T-cell (primary cell): Measurements from ENCODE around the gene AKR1C2. TPM values are rescaled to one million over a fixed set of nuclear protein-coding genes. Genes with fewer than 3 reads are reported as not detected.
"Not testable (repeated sequence)": the region's sequence is repeated elsewhere in the genome, so short reads cannot be mapped to it uniquely, and the experiment has no call there.

ENCODE experiments used
- ATAC-seq, 4 experiments: fragments of 200-7000 bp in 3 of 4; fragments of 150-1000 bp in 1 of 4; cut with Tn5 transposase; replicated peaks in 1 of 4; 1 replicate in 3 of 4; 2 replicates in 1 of 4; pipeline ENCODE4 v1.10.0; 2021; ENCODE audit warnings: moderate library complexity in 3 of 4, mild to moderate bottlenecking in 2 of 4, moderate number of reproducible peaks in 1 of 4
- CTCF ChIA-PET, 2 donors: fragments of 300-600 bp; sonication (Branson Sonifier 250); formaldehyde crosslinking; loops; one replicate each; lab custom pipeline; 2022; ENCODE audit warnings: antibody characterized with exemption in 2 of 2; lab: Charles Lee
- POLR2A ChIA-PET, 2 donors: fragments of 300-600 bp; sonication (Branson Sonifier 250); formaldehyde crosslinking; loops; one replicate each; lab custom pipeline; 2022; ENCODE audit warnings: antibody characterized with exemption in 2 of 2; lab: Charles Lee
- DNase-seq, 35 experiments: peaks; one replicate each; pipeline versions ENCODE4 v3.0.0 to v3.0.0-alpha.2; 2013 to 2023
- H3K27ac ChIP-seq: one replicate; pipeline ENCODE4 v1.5.1; 2013; ENCODE audit warnings: low read length
- H3K27me3 ChIP-seq, 2 experiments: replicated peaks in 1 of 2; 1 replicate in 1 of 2; 2 replicates in 1 of 2; pipeline versions ENCODE4 v1.6.1 to v1.7.0; 2013; ENCODE audit warnings: low read length in 1 of 2, mixed read lengths in 1 of 2; ENCODE audit not compliant: control insufficient read depth in 2 of 2, insufficient read depth in 2 of 2; ENCODE audit errors: extremely low read depth in 1 of 2
- H3K36me3 ChIP-seq, 2 donors: 1 replicate in 1 of 2; 2 replicates in 1 of 2; pipeline versions ENCODE4 v1.6.1 to v1.7.0; 2013; ENCODE audit warnings: low read length in 1 of 2; ENCODE audit not compliant: control insufficient read depth in 2 of 2, insufficient read depth in 1 of 2; ENCODE audit errors: extremely low read depth in 1 of 2
- H3K4me1 ChIP-seq, 2 experiments: 1 replicate in 1 of 2; 2 replicates in 1 of 2; pipeline versions ENCODE4 v1.6.1 to v1.7.0; 2013; ENCODE audit warnings: low read length in 2 of 2, mixed read lengths in 1 of 2; ENCODE audit not compliant: insufficient read depth in 2 of 2, control insufficient read depth in 1 of 2; ENCODE audit errors: extremely low read depth in 1 of 2
- H3K4me3 ChIP-seq, 2 donors: 1 replicate in 1 of 2; 2 replicates in 1 of 2; pipeline versions ENCODE4 v1.5.1 to v1.7.0; 2013; ENCODE audit warnings: mild to moderate bottlenecking in 2 of 2, low read length in 1 of 2, moderate library complexity in 1 of 2; ENCODE audit not compliant: control insufficient read depth in 1 of 2; ENCODE audit errors: extremely low read depth in 1 of 2
- H3K9me3 ChIP-seq: 2 replicates; pipeline ENCODE4 v1.7.0; 2013
- H3K27ac Mint-ChIP-seq, 2 donors: one replicate each; pipeline ENCODE4 v1.8.0; 2020 to 2021; ENCODE audit warnings: mild to moderate bottlenecking in 2 of 2, mixed read lengths in 2 of 2
- H3K27me3 Mint-ChIP-seq, 2 donors: one replicate each; pipeline ENCODE4 v1.8.0; 2021 to 2022; ENCODE audit warnings: mixed read lengths in 2 of 2
- H3K36me3 Mint-ChIP-seq: one replicate; pipeline ENCODE4 v1.8.0; 2021; ENCODE audit warnings: mixed read lengths
- H3K4me1 Mint-ChIP-seq, 3 donors: one replicate each; pipeline ENCODE4 v1.8.0; 2020 to 2022; ENCODE audit warnings: mixed read lengths in 3 of 3, mild to moderate bottlenecking in 1 of 3
- H3K4me3 Mint-ChIP-seq, 3 donors: one replicate each; pipeline ENCODE4 v1.8.0; 2020 to 2022; ENCODE audit warnings: mild to moderate bottlenecking in 3 of 3, mixed read lengths in 3 of 3, moderate library complexity in 3 of 3
- H3K9me3 Mint-ChIP-seq, 3 donors: one replicate each; pipeline ENCODE4 v1.8.0; 2020 to 2022; ENCODE audit warnings: mixed read lengths in 3 of 3
- WGBS: methylation state at CpG from one replicate; pipeline ENCODE4 v1.1.5; 2013; ENCODE audit warnings: missing lambda C conversion rate; ENCODE audit not compliant: insufficient coverage; 5-methylcytosine and 5-hydroxymethylcytosine counted together
- total RNA-seq, 35 experiments: library from RNA in 6 of 35; stranded (reverse) in 6 of 35; fragments of 120-200 nt in 1 of 35; gene quantifications; one replicate each; pipeline versions ENCODE4 v1.2.1 to v1.2.4 and lab custom pipeline; 2013 to 2026

The AKR1C2 gene
- total RNA-seq, 5 donors from 2014 or later (not counting 1 experiment from before 2014, with no cell fraction given) = 0.15 to 0.47 (median 0.41) TPM; not detected in 2

GRCh38 chr10:4945766-4946717 is 57.6 kb downstream of the AKR1C2 start:
- H3K4me1 ChIP-seq = no peaks in the 10 kb centered on the region
- ChIA-PET CTCF (no interaction called here), POLR2A (no interaction called here)
- Mint-ChIP-seq H3K36me3 (no peaks in the 10 kb centered on the region), H3K4me3 (no peak overlapping the region), H3K27ac (no peak overlapping the region), H3K9me3 (no peaks in the 10 kb centered on the region), H3K27me3 (no peaks in the 10 kb centered on the region), H3K4me1 (no peaks in the 10 kb centered on the region)
- DNase-seq (no peak), ATAC-seq (no peak)
- H3K36me3 ChIP-seq = no peaks in the 10 kb centered on the region
- H3K27me3 ChIP-seq = no peaks in the 10 kb centered on the region
- 93% methylated on average over 2 of the region's 2 CpGs for WGBS
- no peak overlapping the region for H3K27ac ChIP-seq
- H3K4me3 ChIP-seq = no peak overlapping the region
- H3K9me3 ChIP-seq = no peaks in the 10 kb centered on the region

DNA sequence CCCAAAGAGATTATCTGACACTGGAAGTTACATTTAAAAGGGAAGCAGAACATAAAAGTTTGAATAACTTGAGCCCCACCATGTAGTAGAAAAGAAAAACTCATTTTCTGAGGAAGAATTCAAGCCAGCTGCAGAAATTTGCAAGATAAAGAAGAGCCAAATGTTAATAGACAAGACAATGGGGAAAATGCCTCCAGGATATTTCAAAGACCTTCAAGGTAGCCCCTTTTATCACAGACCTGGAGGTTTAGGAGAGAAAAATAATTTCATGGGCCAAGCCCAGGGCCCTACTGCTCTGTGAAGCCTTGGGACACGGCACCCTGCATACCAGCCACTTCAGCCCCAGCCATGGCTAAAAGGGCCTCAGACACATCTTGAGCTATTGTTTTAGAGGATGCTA is 58.8 kb downstream of the AKR1C2 start:
- Mint-ChIP-seq H3K9me3 (no peaks in the 10 kb centered on the region), H3K36me3 (no peaks in the 10 kb centered on the region), H3K4me3 (no peak overlapping the region), H3K27ac (no peak overlapping the region), H3K4me1 (no peaks in the 10 kb centered on the region), H3K27me3 (no peaks in the 10 kb centered on the region)
- Histone ChIP-seq H3K27ac (no peak overlapping the region), H3K9me3 (no peaks in the 10 kb centered on the region), H3K4me1 (no peaks in the 10 kb centered on the region), H3K36me3 (no peaks in the 10 kb centered on the region), H3K4me3 (no peak overlapping the region), H3K27me3 (no peaks in the 10 kb centered on the region)
- WGBS = no CpG with 5 or more reads among the region's 1 CpG
- ChIA-PET POLR2A (no interaction called here), CTCF (no interaction called here)
- no peak for DNase-seq
- no peak for ATAC-seq

DNA sequence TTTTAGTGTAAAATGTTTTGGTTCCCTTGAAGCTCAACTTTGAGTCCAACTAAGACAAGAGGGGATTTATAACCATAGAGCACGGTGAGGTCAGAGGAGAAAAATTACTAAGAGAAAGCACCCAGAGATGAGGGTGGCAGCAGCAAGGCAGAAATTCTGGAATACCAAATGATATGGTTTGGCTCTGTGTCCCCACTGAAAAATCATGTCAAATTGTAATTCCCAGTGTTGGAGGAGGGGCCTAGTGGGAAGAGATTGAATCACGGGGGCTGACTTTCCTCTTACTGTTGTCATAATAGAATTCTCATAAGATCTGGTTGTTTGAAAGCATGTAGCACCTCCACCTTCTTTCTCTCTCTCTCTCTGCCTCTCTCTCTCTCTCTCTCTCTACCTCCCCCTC is 59.8 kb downstream of the AKR1C2 start:
- no CpG with 5 or more reads among the region's 2 CpGs for whole genome bisulfite sequencing
- DNase-seq (no peak), ATAC-seq (no peak)
- peaks cover 0 to 3% of the 10 kb centered on the region in 2 donors for H3K27me3 Mint-ChIP-seq
- ChIA-PET CTCF (no interaction called here), POLR2A (interaction anchor here in 1 of 2 donors (0.9 kb wide), 1 partner anchor 461 kb away, joined by 6 read pairs; the partner anchor contains the start of gene TUBAL3)
- H3K27ac ChIP-seq = no peak overlapping the region
- no peaks in the 10 kb centered on the region for H3K36me3 ChIP-seq
- no peak overlapping the region for H3K27ac Mint-ChIP-seq
- H3K4me3 Mint-ChIP-seq = no peak overlapping the region
- no peaks in the 10 kb centered on the region for H3K9me3 Mint-ChIP-seq
- no peaks in the 10 kb centered on the region for H3K9me3 ChIP-seq
- H3K4me3 ChIP-seq = no peak overlapping the region
- H3K27me3 ChIP-seq = no peaks in the 10 kb centered on the region
- H3K4me1 ChIP-seq = no peaks in the 10 kb centered on the region
- H3K36me3 Mint-ChIP-seq = no peaks in the 10 kb centered on the region
- H3K4me1 Mint-ChIP-seq = no peaks in the 10 kb centered on the region

GRCh38 chr10:4943416-4943815 is 60.2 kb downstream of the AKR1C2 start:
- ATAC-seq, H3K9me3 ChIP-seq, H3K27ac Mint-ChIP-seq, H3K4me1 Mint-ChIP-seq, H3K4me1 ChIP-seq, H3K27me3 ChIP-seq, H3K4me3 ChIP-seq, H3K27me3 Mint-ChIP-seq, H3K36me3 Mint-ChIP-seq, H3K27ac ChIP-seq, DNase-seq, H3K36me3 ChIP-seq, H3K4me3 Mint-ChIP-seq, CTCF ChIA-PET, H3K9me3 Mint-ChIP-seq: not testable (repeated sequence)
- POLR2A ChIA-PET = interaction anchor here in 1 of 2 donors (0.9 kb wide), 1 partner anchor 461 kb away, joined by 6 read pairs; the partner anchor contains the start of gene TUBAL3

DNA sequence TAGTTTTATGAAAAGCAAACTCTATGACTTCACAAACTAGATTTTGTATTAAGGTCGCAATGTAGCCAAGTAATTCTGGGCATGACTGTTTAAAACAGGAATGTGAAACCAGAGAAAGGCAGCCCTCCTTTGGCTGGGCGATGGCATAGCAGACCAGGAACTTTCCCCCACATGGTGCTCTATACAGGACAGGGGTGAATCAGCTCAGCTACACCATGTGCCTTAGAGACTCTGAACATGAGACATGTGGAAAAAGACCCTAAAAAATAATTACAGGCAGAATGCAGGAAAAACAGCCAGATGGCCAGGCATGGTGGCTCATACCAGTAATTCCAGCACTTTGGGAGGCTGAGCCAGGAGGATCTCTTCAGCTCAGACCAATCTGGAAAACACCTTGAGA is 60.7 kb downstream of the AKR1C2 start:
- no CpG with 5 or more reads among the region's 2 CpGs for WGBS
- H3K9me3 Mint-ChIP-seq, H3K4me1 ChIP-seq, H3K27ac Mint-ChIP-seq, H3K27ac ChIP-seq, H3K27me3 ChIP-seq, ATAC-seq, DNase-seq, H3K36me3 Mint-ChIP-seq, POLR2A ChIA-PET, H3K9me3 ChIP-seq, CTCF ChIA-PET, H3K36me3 ChIP-seq, H3K4me3 ChIP-seq, H3K4me3 Mint-ChIP-seq, H3K27me3 Mint-ChIP-seq, H3K4me1 Mint-ChIP-seq: not testable (repeated sequence)

GRCh38 chr10:4941540-4942330 is 61.9 kb downstream of the AKR1C2 start:
- no peaks in the 10 kb centered on the region for H3K9me3 ChIP-seq
- DNase-seq (no peak), ATAC-seq (no peak)
- Mint-ChIP-seq H3K27ac (no peak overlapping the region), H3K9me3 (no peaks in the 10 kb centered on the region), H3K4me1 (no peaks in the 10 kb centered on the region), H3K4me3 (no peak overlapping the region), H3K27me3 (peaks cover 0 to 7% of the 10 kb centered on the region in 2 donors), H3K36me3 (no peaks in the 10 kb centered on the region)
- no peaks in the 10 kb centered on the region for H3K36me3 ChIP-seq
- WGBS = 100% methylated on average over 1 of the region's 5 CpGs
- H3K4me1 ChIP-seq = no peaks in the 10 kb centered on the region
- H3K27ac ChIP-seq = no peak overlapping the region
- H3K4me3 ChIP-seq = no peak overlapping the region
- H3K27me3 ChIP-seq = peaks cover 0 to 3% of the 10 kb centered on the region in 2 experiments
- ChIA-PET CTCF (no interaction called here), POLR2A (no interaction called here)
